Spleen (tissue), 11 donors: ENCODE results near the gene GATA6. TPM values are rescaled to one million over a fixed set of nuclear protein-coding genes. Genes with fewer than 3 reads are reported as not detected.

Source experiments
- DNase-seq: peaks from one replicate; pipeline ENCODE4 v3.0.0-alpha.2; 2020
- H3K27ac ChIP-seq, 8 donors: fragments of 200-600 bp; sonication (generic) in 7 of 8; 1 replicate in 4 of 8; 2 replicates in 4 of 8; pipeline versions ENCODE4 v1.5.0 to v1.8.0; 2016 to 2021; ENCODE audit warnings: inconsistent platforms in 4 of 8, mild to moderate bottlenecking in 4 of 8, moderate library complexity in 1 of 8
- H3K27me3 ChIP-seq, 7 donors: fragments of 200-600 bp; sonication (generic) in 6 of 7; replicated peaks in 1 of 7; 1 replicate in 4 of 7; 2 replicates in 3 of 7; pipeline versions ENCODE4 v1.5.0 to v1.8.0; 2016 to 2021; ENCODE audit warnings: inconsistent platforms in 3 of 7, mild to moderate bottlenecking in 1 of 7
- H3K36me3 ChIP-seq, 6 donors: fragments of 200-600 bp; sonication (generic) in 5 of 6; 1 replicate in 4 of 6; 2 replicates in 2 of 6; pipeline versions ENCODE4 v1.5.0 to v1.8.0; 2016 to 2021; ENCODE audit warnings: inconsistent platforms in 2 of 6
- H3K4me1 ChIP-seq, 6 donors: fragments of 200-600 bp; sonication (generic) in 5 of 6; 1 replicate in 3 of 6; 2 replicates in 3 of 6; pipeline versions ENCODE4 v1.5.0 to v1.8.0; 2016 to 2021; ENCODE audit warnings: inconsistent platforms in 3 of 6
- H3K4me3 ChIP-seq, 8 donors: fragments of 200-600 bp; sonication (generic) in 7 of 8; 1 replicate in 4 of 8; 2 replicates in 4 of 8; pipeline versions ENCODE4 v1.5.0 to v1.8.0; 2016 to 2021; ENCODE audit warnings: inconsistent platforms in 4 of 8, mild to moderate bottlenecking in 4 of 8, moderate library complexity in 2 of 8
- H3K9me3 ChIP-seq, 8 donors: fragments of 200-600 bp; sonication (generic) in 7 of 8; 1 replicate in 4 of 8; 2 replicates in 4 of 8; pipeline versions ENCODE4 v1.5.0 to v1.8.0; 2016 to 2021; ENCODE audit warnings: inconsistent platforms in 4 of 8
- POLR2A ChIP-seq, 3 donors: fragments of 450-650 bp; IDR thresholded peaks; one replicate each; pipeline ENCODE4 v1.5.1; 2017; ENCODE audit warnings: antibody characterized with exemption in 3 of 3, mild to moderate bottlenecking in 1 of 3
- POLR2AphosphoS5 ChIP-seq, 3 donors: sonication (generic); formaldehyde crosslinking; IDR thresholded peaks; one replicate each; pipeline ENCODE4 v1.5.1; 2017; ENCODE audit warnings: antibody characterized with exemption in 3 of 3
- WGBS, 5 donors: extraction: QIAGEN DNeasy Blood & Tissue Kit in 3 of 5; methylation state at CpG; one replicate each; pipeline versions ENCODE4 v1.1.5 to v1.1.7; 2013 to 2018; 5-methylcytosine and 5-hydroxymethylcytosine counted together
- intact Hi-C: fragments of 100-400 bp; cut with DNase I; formaldehyde crosslinking; loops from one replicate; pipeline ENCODE4 v1.15.0; 2023; ENCODE audit warnings: low total_unique reads
- polyA plus RNA-seq, 3 donors: library from polyadenylated mRNA; stranded (reverse); fragments of 200-250 nt; gene quantifications; one replicate each; pipeline ENCODE4 v1.2.1, GENCODE V29; 2013
- total RNA-seq, 7 donors: library from RNA; depleted of rRNA in 3 of 7; stranded (reverse); fragments of >200 nt in 3 of 7; fragmentation: NEBNext Ultra II Directional in 4 of 7; extraction: Animal tissue kit (Norgen Biotek cat#: 25700) in 4 of 7; gene quantifications; one replicate each; pipeline versions ENCODE4 v1.1.0 to v1.2.1, GENCODE V29; 2016 to 2021
- TF ChIP-seq, protein P1 (sequence below), 11 experiments: fragments of 200-600 bp in 7 of 11; fragments of 450-650 bp in 4 of 11; sonication (generic) in 4 of 11; IDR thresholded peaks in 8 of 11; conservative IDR thresholded peaks in 3 of 11; 1 replicate in 7 of 11; 2 replicates in 4 of 11; pipeline versions ENCODE4 v1.4.0 to v1.8.0; 2016 to 2021; ENCODE audit warnings: antibody characterized with exemption in 11 of 11, inconsistent platforms in 4 of 11, mild to moderate bottlenecking in 1 of 11
- donor health status: healthy with polysubstance abuse.
- donor health status: DM: no; HTN: no; CAD: no; lungs with moderate emphysema.
- donor health status: DM: no; HTN: no; CAD: no.
- donor health status: Bipolar disorder and iron deficiency.
- donor health status: healthy.
- donor health status: DM: no; HTN: no; CAD: no.
- donor health status: DM: yes; HTN: yes; CAD: no.

Gene GATA6
- total and polyA plus RNA-seq, 10 donors = 4.2 to 65.3 (median 34.8) TPM

DNA sequence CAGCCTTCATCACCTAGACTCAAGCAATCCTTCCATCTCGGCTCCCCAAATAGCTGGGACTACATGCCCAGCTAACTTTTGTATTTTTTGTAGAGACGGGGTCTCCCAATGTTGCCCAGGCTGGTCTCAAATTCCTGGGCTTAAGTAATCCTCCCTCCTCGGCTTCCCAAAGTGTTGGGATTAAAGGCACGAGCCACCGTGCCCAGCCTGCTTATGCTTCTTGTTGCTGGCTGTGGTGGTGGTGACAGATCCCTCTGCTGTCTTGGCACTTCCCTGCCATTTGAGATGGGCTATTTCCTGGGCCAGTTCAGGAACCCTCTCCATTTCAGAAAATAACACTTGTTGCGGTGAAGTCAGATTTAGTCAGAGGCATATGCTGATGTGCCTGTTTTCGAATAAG, 28.8 kb downstream of the GATA6 start:
- Histone ChIP-seq H3K27ac (peak overlapping the region in 3 of 8 donors; percentile 32 to 46 (median 41)), H3K4me1 (peaks cover 0 to 86% (median 21%) of the 10 kb centered on the region in 6 donors), H3K36me3 (peaks cover 0 to 25% (median 0%) of the 10 kb centered on the region in 6 donors), H3K4me3 (no peak overlapping the region), H3K27me3 (peaks cover 0 to 7% (median 0%) of the 10 kb centered on the region in 7 donors), H3K9me3 (no peaks in the 10 kb centered on the region)
- TF ChIP-seq POLR2AphosphoS5 (IDR thresholded peaks at IDR 0.05) (no peak), POLR2A (IDR thresholded peaks at IDR 0.05) (no peak)
- TF ChIP-seq, protein P1, sequence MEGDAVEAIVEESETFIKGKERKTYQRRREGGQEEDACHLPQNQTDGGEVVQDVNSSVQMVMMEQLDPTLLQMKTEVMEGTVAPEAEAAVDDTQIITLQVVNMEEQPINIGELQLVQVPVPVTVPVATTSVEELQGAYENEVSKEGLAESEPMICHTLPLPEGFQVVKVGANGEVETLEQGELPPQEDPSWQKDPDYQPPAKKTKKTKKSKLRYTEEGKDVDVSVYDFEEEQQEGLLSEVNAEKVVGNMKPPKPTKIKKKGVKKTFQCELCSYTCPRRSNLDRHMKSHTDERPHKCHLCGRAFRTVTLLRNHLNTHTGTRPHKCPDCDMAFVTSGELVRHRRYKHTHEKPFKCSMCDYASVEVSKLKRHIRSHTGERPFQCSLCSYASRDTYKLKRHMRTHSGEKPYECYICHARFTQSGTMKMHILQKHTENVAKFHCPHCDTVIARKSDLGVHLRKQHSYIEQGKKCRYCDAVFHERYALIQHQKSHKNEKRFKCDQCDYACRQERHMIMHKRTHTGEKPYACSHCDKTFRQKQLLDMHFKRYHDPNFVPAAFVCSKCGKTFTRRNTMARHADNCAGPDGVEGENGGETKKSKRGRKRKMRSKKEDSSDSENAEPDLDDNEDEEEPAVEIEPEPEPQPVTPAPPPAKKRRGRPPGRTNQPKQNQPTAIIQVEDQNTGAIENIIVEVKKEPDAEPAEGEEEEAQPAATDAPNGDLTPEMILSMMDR (IDR thresholded peaks at IDR 0.05 in 8 of 11, conservative IDR thresholded peaks at IDR 0.05 in 3 of 11) = no peak
- intact Hi-C loops = loop anchor here (10.0 kb wide), 1 partner anchor 367 kb away; no protein-coding TSS in a partner anchor
- WGBS, 5 donors = 65 to 88% (median 81%) methylated on average over 7 of the region's 7 CpGs
- no peak for DNase-seq

DNA sequence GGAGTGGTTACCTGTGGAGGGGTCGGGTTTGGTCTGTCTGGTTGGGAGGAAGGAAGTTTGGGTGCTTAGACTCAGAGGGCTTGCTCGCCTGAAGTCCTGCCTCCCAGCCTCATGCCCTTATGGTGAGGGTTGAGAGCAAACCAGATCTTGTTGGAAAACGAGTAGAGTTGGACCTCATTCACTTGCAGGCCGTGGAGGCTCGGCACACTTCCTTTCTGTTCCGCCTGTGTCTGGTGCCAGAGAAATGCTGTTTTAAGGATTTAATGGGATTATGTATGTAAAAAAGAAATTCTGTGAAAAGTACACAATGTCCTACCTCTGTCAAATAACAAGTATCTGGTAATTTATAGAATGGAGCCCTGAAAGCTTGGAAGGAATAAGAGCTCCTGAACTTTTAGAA, 29.6 kb downstream of the GATA6 start:
- TF ChIP-seq POLR2A (IDR thresholded peaks at IDR 0.05) = no peak
- TF ChIP-seq POLR2AphosphoS5 (IDR thresholded peaks at IDR 0.05) = no peak
- TF ChIP-seq, protein P1 (IDR thresholded peaks at IDR 0.05 in 8 of 11, conservative IDR thresholded peaks at IDR 0.05 in 3 of 11) = no peak
- Histone ChIP-seq H3K27me3 (peaks cover 0 to 4% (median 0%) of the 10 kb centered on the region in 7 donors), H3K9me3 (no peaks in the 10 kb centered on the region), H3K27ac (peak overlapping the region in 3 of 8 donors; percentile 30 to 46 (median 39)), H3K4me1 (peaks cover 0 to 84% (median 18%) of the 10 kb centered on the region in 6 donors), H3K36me3 (peaks cover 0 to 30% (median 0%) of the 10 kb centered on the region in 6 donors), H3K4me3 (no peak overlapping the region)
- WGBS, 5 donors = 36 to 46% (median 40%) methylated on average over 6 of the region's 6 CpGs
- intact Hi-C loops = loop anchor here (10.0 kb wide), 1 partner anchor 366 kb away; no protein-coding TSS in a partner anchor
- DNase-seq = no peak

DNA sequence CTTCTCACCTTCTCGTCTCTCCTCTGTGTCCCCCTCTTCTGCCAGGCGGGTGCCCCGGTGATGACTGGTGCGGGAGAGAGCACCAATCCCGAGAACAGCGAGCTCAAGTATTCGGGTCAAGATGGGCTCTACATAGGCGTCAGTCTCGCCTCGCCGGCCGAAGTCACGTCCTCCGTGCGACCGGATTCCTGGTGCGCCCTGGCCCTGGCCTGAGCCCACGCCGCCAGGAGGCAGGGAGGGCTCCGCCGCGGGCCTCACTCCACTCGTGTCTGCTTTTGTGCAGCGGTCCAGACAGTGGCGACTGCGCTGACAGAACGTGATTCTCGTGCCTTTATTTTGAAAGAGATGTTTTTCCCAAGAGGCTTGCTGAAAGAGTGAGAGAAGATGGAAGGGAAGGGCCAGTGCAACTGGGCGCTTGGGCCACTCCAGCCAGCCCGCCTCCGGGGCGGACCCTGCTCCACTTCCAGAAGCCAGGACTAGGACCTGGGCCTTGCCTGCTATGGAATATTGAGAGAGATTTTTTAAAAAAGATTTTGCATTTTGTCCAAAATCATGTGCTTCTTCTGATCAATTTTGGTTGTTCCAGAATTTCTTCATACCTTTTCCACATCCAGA, 31.3 kb downstream of the GATA6 start:
- intact Hi-C loops = no loop called here
- peak; percentile 78 for DNase-seq
- H3K4me1 ChIP-seq = peaks cover 0 to 67% (median 18%) of the 10 kb centered on the region in 6 donors

DNA sequence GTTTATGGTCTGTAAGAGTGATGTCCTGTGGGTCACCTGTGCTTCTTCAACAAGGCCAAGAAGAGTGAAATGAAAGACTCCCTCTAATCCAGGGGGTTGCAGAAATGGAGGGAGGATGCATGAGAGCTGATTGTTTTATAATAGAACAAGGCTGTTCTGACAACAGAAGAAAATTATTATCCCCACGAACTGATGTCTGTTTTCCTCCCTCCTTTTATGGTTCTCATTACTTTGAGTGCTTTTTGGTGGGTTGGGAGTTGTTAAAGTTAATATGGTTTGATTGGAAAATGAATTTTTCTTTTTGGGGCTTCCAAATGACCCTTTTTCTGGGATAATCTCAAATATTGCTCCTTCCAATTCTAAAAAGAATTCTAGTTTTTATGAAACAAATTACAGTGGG, 33.6 kb downstream of the GATA6 start:
- Histone ChIP-seq H3K36me3 (peaks cover 0 to 27% (median 0%) of the 10 kb centered on the region in 6 donors), H3K27me3 (no peaks in the 10 kb centered on the region), H3K9me3 (no peaks in the 10 kb centered on the region), H3K4me3 (no peak overlapping the region), H3K4me1 (peaks cover 0 to 44% (median 8%) of the 10 kb centered on the region in 6 donors), H3K27ac (no peak overlapping the region)
- DNase-seq = no peak
- TF ChIP-seq POLR2A (IDR thresholded peaks at IDR 0.05) = no peak
- no peak for TF ChIP-seq POLR2AphosphoS5 (IDR thresholded peaks at IDR 0.05)
- TF ChIP-seq, protein P1 (IDR thresholded peaks at IDR 0.05 in 8 of 11, conservative IDR thresholded peaks at IDR 0.05 in 3 of 11) = no peak
- intact Hi-C loops = no loop called here
- WGBS, 5 donors = 40 to 71% (median 64%) methylated on average over 1 of the region's 1 CpG

More for the DNA sequence above, 31.3 kb downstream of the GATA6 start:
- Histone ChIP-seq H3K27ac (peak overlapping the region in 3 of 8 donors; percentile 17 to 33 (median 21)), H3K4me3 (peak overlapping the region in 1 of 8 donors; percentile 15), H3K9me3 (no peaks in the 10 kb centered on the region), H3K36me3 (peaks cover 0 to 30% (median 0%) of the 10 kb centered on the region in 6 donors), H3K27me3 (no peaks in the 10 kb centered on the region)
- TF ChIP-seq POLR2A (IDR thresholded peaks at IDR 0.05) = no peak
- peak; percentile 23 to 77 (median 74) for TF ChIP-seq POLR2AphosphoS5 (IDR thresholded peaks at IDR 0.05)
- WGBS, 5 donors = 77 to 90% (median 86%) methylated on average over 31 to 32 of the region's 32 CpGs
